Mesendoderm (in vitro differentiated cells): ENCODE data around the gene CD96.

Experiments used
- DNase-seq: peaks from one replicate; pipeline ENCODE4 v3.0.0; 2013
- H2AK5ac ChIP-seq: 2 replicates; pipeline ENCODE4 v1.6.1; 2013; ENCODE audit warnings: low read length, inconsistent platforms
- H2BK120ac ChIP-seq: 2 replicates; pipeline ENCODE4 v1.6.1; 2013; ENCODE audit warnings: low read depth, mild to moderate bottlenecking, low read length, moderate library complexity, mixed read lengths
- H2BK15ac ChIP-seq: replicated peaks from 2 replicates; pipeline ENCODE4 v1.6.1; 2013; ENCODE audit warnings: low read depth, mild to moderate bottlenecking, moderate library complexity
- H2BK5ac ChIP-seq: 2 replicates; pipeline ENCODE4 v1.6.1; 2013; ENCODE audit warnings: low read length, inconsistent platforms
- H3K18ac ChIP-seq: 2 replicates; pipeline ENCODE4 v1.6.1; 2013; ENCODE audit warnings: mild to moderate bottlenecking, low read length, mixed read lengths
- H3K23ac ChIP-seq: one replicate; pipeline ENCODE4 v1.6.1; 2013; ENCODE audit warnings: low read length
- H3K27ac ChIP-seq: 2 replicates; pipeline ENCODE4 v1.5.1; 2013; ENCODE audit warnings: low read depth, mild to moderate bottlenecking, inconsistent platforms, low read length, moderate library complexity
- H3K27me3 ChIP-seq: 2 replicates; pipeline ENCODE4 v1.6.1; 2013; ENCODE audit warnings: low read length, control low read depth, mild to moderate bottlenecking, inconsistent platforms; ENCODE audit not compliant: insufficient read depth, poor library complexity
- H3K36me3 ChIP-seq: 2 replicates; pipeline ENCODE4 v1.6.1; 2013; ENCODE audit warnings: low read length, inconsistent platforms; ENCODE audit not compliant: control insufficient read depth, insufficient read depth
- H3K4ac ChIP-seq: one replicate; pipeline ENCODE4 v1.6.1; 2013; ENCODE audit warnings: low read depth, mild to moderate bottlenecking, low read length, moderate library complexity
- H3K4me1 ChIP-seq: 2 replicates; pipeline ENCODE4 v1.6.1; 2013; ENCODE audit warnings: low read depth, low read length, inconsistent platforms; ENCODE audit not compliant: control insufficient read depth
- H3K4me2 ChIP-seq: 2 replicates; pipeline ENCODE4 v1.6.1; 2013; ENCODE audit warnings: low read length
- H3K4me3 ChIP-seq: 2 replicates; pipeline ENCODE4 v1.5.1; 2013; ENCODE audit warnings: mild to moderate bottlenecking, low read length
- H3K56ac ChIP-seq: one replicate; pipeline ENCODE4 v1.6.1; 2013; ENCODE audit warnings: low read length
- H3K79me1 ChIP-seq: 2 replicates; pipeline ENCODE4 v1.6.1; 2013; ENCODE audit warnings: low read length, inconsistent platforms
- H3K79me2 ChIP-seq: 2 replicates; pipeline ENCODE4 v1.6.1; 2013; ENCODE audit warnings: mild to moderate bottlenecking, low read length; ENCODE audit not compliant: control insufficient read depth, insufficient read depth
- H3K9ac ChIP-seq: 2 replicates; pipeline ENCODE4 v1.6.1; 2013; ENCODE audit warnings: low read length, inconsistent platforms
- H4K5ac ChIP-seq: one replicate; pipeline ENCODE4 v1.6.1; 2013; ENCODE audit warnings: low read length
- H4K8ac ChIP-seq: one replicate; pipeline ENCODE4 v1.6.1; 2013; ENCODE audit warnings: low read depth, mild to moderate bottlenecking, control low read depth, low read length, moderate library complexity
- WGBS: extraction: QIAGEN DNeasy Blood & Tissue Kit; methylation state at CpG from one replicate; pipeline ENCODE4 v1.1.7; 2013; ENCODE audit warnings: low lambda C conversion rate, missing lambda C conversion rate; ENCODE audit not compliant: insufficient coverage; ENCODE audit errors: extremely low coverage; 5-methylcytosine and 5-hydroxymethylcytosine counted together

CD96 gene

GRCh38 chr3:111577798-111578685 lies 36.0 kb downstream of the CD96 start:
- DNase-seq: peak; percentile 77

GRCh38 chr3:111578867-111579266 lies 36.9 kb downstream of the CD96 start:
- Histone ChIP-seq H2BK120ac (no peak overlapping the region), H3K4me3 (no peak overlapping the region), H3K4me1 (no peaks in the 10 kb centered on the region), H2BK5ac (no peak overlapping the region), H3K79me2 (no peaks in the 10 kb centered on the region), H3K23ac (no peak overlapping the region), H3K18ac (no peak overlapping the region), H2BK15ac (no peak overlapping the region), H3K4me2 (no peak overlapping the region), H3K56ac (no peak overlapping the region), H4K8ac (no peak overlapping the region), H2AK5ac (no peak overlapping the region), H3K36me3 (no peaks in the 10 kb centered on the region), H4K5ac (no peak overlapping the region), H3K9ac (no peak overlapping the region), H3K79me1 (no peaks in the 10 kb centered on the region), H3K27ac (no peak overlapping the region), H3K4ac (no peak overlapping the region), H3K27me3 (no peaks in the 10 kb centered on the region)
- no CpG with 5 or more reads among the region's 4 CpGs for WGBS
- no peak for DNase-seq

More at GRCh38 chr3:111577798-111578685, 36.0 kb downstream of the CD96 start:
- no peak overlapping the region for H4K5ac ChIP-seq
- H3K4me2 ChIP-seq: no peak overlapping the region
- H3K36me3 ChIP-seq: no peaks in the 10 kb centered on the region
- no peak overlapping the region for H2BK120ac ChIP-seq
- no peak overlapping the region for H3K4me3 ChIP-seq
- no peak overlapping the region for H4K8ac ChIP-seq
- no peaks in the 10 kb centered on the region for H3K79me2 ChIP-seq
- H3K9ac ChIP-seq: no peak overlapping the region
- no peak overlapping the region for H3K23ac ChIP-seq
- no peak overlapping the region for H3K56ac ChIP-seq
- H2AK5ac ChIP-seq: no peak overlapping the region
- H3K4ac ChIP-seq: no peak overlapping the region
- no peaks in the 10 kb centered on the region for H3K79me1 ChIP-seq
- no peak overlapping the region for H2BK15ac ChIP-seq
- WGBS: no CpG with 5 or more reads among the region's 4 CpGs
- H3K27me3 ChIP-seq: no peaks in the 10 kb centered on the region
- no peak overlapping the region for H3K18ac ChIP-seq
- H3K27ac ChIP-seq: no peak overlapping the region
- H2BK5ac ChIP-seq: no peak overlapping the region
- H3K4me1 ChIP-seq: no peaks in the 10 kb centered on the region

GRCh38 chr3:111579495-111579894 lies 37.5 kb downstream of the CD96 start:
- Histone ChIP-seq H3K27ac (no peak overlapping the region), H2AK5ac (no peak overlapping the region), H3K4me2 (no peak overlapping the region), H3K23ac (no peak overlapping the region), H4K5ac (no peak overlapping the region), H3K79me2 (no peaks in the 10 kb centered on the region), H4K8ac (no peak overlapping the region), H3K9ac (no peak overlapping the region), H2BK120ac (no peak overlapping the region), H3K18ac (no peak overlapping the region), H3K4me3 (no peak overlapping the region), H3K36me3 (no peaks in the 10 kb centered on the region), H2BK15ac (no peak overlapping the region), H3K56ac (no peak overlapping the region), H3K4ac (no peak overlapping the region), H2BK5ac (no peak overlapping the region), H3K79me1 (no peaks in the 10 kb centered on the region), H3K4me1 (no peaks in the 10 kb centered on the region), H3K27me3 (no peaks in the 10 kb centered on the region)
- no CpG with 5 or more reads among the region's 5 CpGs for WGBS
- DNase-seq: no peak

- Histone ChIP-seq H3K79me2 (no peaks in the 10 kb centered on the region), H3K18ac (no peak overlapping the region), H3K27me3 (no peaks in the 10 kb centered on the region), H3K27ac (no peak overlapping the region), H3K9ac (no peak overlapping the region), H4K8ac (no peak overlapping the region), H4K5ac (no peak overlapping the region), H2BK5ac (no peak overlapping the region), H3K4me1 (no peaks in the 10 kb centered on the region), H3K36me3 (no peaks in the 10 kb centered on the region), H3K4me2 (no peak overlapping the region), H2AK5ac (no peak overlapping the region), H2BK15ac (no peak overlapping the region), H2BK120ac (no peak overlapping the region), H3K56ac (no peak overlapping the region), H3K23ac (no peak overlapping the region), H3K4ac (no peak overlapping the region), H3K4me3 (no peak overlapping the region), H3K79me1 (no peaks in the 10 kb centered on the region)
- whole genome bisulfite sequencing: no CpG with 5 or more reads among the region's 2 CpGs
- no peak for DNase-seq
Observed at GRCh38 chr3:111581403-111582119, 39.6 kb downstream of the CD96 start.

GRCh38 chr3:111582120-111582474 lies 40.1 kb downstream of the CD96 start:
- no peak overlapping the region for H3K18ac ChIP-seq
- no peak overlapping the region for H3K4me3 ChIP-seq
- H3K36me3 ChIP-seq: no peaks in the 10 kb centered on the region
- H4K8ac ChIP-seq: no peak overlapping the region
- H3K23ac ChIP-seq: no peak overlapping the region
- H4K5ac ChIP-seq: no peak overlapping the region
- no peak overlapping the region for H2BK15ac ChIP-seq
- no peak overlapping the region for H2BK5ac ChIP-seq
- no peaks in the 10 kb centered on the region for H3K4me1 ChIP-seq
- no peak overlapping the region for H3K9ac ChIP-seq
- no peak overlapping the region for H3K27ac ChIP-seq
- H3K4me2 ChIP-seq: no peak overlapping the region
- no peak overlapping the region for H3K4ac ChIP-seq
- H2AK5ac ChIP-seq: no peak overlapping the region
- no peak overlapping the region for H3K56ac ChIP-seq
- no CpG with 5 or more reads among the region's 1 CpG for WGBS
- no peaks in the 10 kb centered on the region for H3K79me1 ChIP-seq
- DNase-seq: peak; percentile 70
- H3K27me3 ChIP-seq: no peaks in the 10 kb centered on the region
- H3K79me2 ChIP-seq: no peaks in the 10 kb centered on the region
- no peak overlapping the region for H2BK120ac ChIP-seq
